Stimulated activated CD8-positive, alpha-beta memory T cell treated with anti-CD3 and anti-CD28 coated beads, Interleukin-12 subunit alpha, Interleukin-12 subunit beta, amount 100 ng/mL, for 1 hour (primary cell): Measurements from ENCODE around the gene MRPL52.

Experiments
- DNase-seq: peaks from one replicate; pipeline ENCODE4 v3.0.0-alpha.2; 2020; ENCODE audit warnings: low read depth

The MRPL52 gene

DNA sequence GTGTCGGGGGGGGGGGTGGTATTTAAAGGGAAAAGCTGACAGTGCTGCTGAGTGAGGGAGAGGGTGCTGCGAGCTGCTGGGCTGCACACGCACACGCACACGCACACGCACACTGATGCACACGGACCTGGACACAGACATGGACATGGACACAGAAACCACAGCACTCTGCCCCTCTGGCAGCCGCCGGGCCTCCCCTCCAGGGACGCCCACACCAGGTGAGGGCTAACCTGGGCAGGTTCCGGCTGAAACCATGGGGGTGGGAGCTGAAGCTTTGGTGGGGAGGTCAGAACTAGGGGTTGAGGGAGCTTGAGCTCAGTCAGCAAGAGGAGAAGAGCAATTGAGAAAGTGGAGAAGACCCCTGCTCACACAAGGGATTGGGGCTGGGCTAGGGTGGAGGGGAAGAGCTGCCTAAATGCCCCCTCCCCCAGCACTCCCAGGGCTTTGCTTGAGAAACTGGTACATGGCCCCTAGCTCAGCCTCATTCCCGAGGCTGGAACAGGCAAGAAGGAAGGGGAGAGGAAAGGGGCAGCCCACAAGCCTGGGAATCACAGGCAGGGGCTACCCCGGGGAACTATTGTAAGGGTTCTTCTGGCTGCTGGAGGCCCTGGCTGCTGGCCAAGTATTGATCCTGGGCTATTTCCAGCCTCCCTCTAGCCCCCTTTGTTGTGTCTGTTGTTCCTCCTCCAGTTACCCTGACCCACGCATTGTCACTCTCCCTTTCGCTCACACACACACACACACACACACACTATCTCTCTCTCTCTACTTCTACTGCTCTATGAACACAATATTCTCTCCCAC lies 53.7 kb downstream of the MRPL52 start, which contains the start of gene REM2:
Gene REM2, plus strand, starts transcription at position 50 of the 804 bp plus-strand sequence. Its CDS starts 66 bp downstream, at position 116.
- DNase-seq, result no peak

DNA sequence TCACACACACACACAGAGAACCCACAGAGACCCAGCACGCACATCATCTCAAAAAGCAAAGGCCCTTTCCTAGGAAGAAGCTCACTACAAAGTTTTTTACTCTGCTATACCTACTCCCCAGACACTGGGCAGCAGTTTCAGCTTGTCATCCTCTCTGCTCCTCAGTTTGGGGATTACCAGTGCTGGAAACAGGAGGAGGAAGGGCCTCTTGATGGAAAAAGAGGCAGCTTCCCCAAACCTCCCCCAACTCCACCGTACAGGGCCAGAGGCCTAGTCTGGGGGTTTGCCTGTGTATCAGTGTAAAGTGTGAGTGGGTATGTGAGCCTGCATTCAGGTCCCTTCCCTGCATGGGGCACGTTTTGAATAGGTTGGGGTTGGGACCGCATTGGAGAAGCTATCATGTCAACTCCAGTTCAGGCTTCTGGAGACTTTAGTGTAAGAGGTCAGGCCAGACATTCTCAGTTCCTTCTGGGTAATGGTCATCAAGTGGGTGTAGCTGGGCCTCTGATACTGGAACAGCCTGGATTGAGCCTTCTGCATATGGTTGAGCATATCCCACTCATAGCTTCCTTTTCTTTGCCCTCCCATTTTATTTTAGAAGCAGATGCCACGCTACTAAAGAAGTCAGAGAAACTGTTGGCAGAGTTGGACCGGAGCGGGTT lies 54.5 kb downstream of the MRPL52 start:
- DNase-seq, result no peak
